SU-DHL-6 (cell line): Measurements from ENCODE around the gene MYO1D.

Experiments used
- H2AFZ ChIP-seq: fragments of 200-600 bp; sonication (generic); 2 replicates; pipeline ENCODE4 v1.6.1; 2014; ENCODE audit warnings: low read depth, mild to moderate bottlenecking, moderate library complexity, mixed read lengths, antibody characterized with exemption, low read length; ENCODE audit not compliant: severe bottlenecking
- H3F3A ChIP-seq: fragments of 200-600 bp; shearing (Covaris generic); 2 replicates; pipeline ENCODE4 v1.6.0; 2016; ENCODE audit warnings: antibody characterized with exemption, mild to moderate bottlenecking; ENCODE audit not compliant: insufficient read depth
- H3K27ac ChIP-seq: fragments of 200-600 bp; sonication (generic); 2 replicates; pipeline ENCODE4 v1.5.1; 2016; ENCODE audit warnings: low read depth, mild to moderate bottlenecking, low read length, moderate library complexity, mixed read lengths
- H3K27me3 ChIP-seq: fragments of 200-600 bp; sonication (generic), shearing (Covaris generic); 2 replicates; pipeline ENCODE4 v1.6.0; 2014; ENCODE audit warnings: mild to moderate bottlenecking, low read length
- H3K36me3 ChIP-seq: fragments of 200-600 bp; sonication (generic); 2 replicates; pipeline ENCODE4 v1.6.1; 2014; ENCODE audit warnings: mild to moderate bottlenecking, low read length, mixed read lengths
- H3K4me2 ChIP-seq: fragments of 300-600, 200-600 bp; shearing (Covaris generic), sonication (generic); 2 replicates; pipeline ENCODE4 v1.6.0; 2014; ENCODE audit warnings: low read length, low read depth, mild to moderate bottlenecking; ENCODE audit not compliant: poor library complexity, severe bottlenecking
- H3K4me3 ChIP-seq: fragments of 200-600 bp; sonication (generic); 2 replicates; pipeline ENCODE4 v1.5.1; 2014; ENCODE audit warnings: antibody characterized with exemption, low read length, mild to moderate bottlenecking, mixed read lengths; ENCODE audit not compliant: insufficient read depth, poor library complexity, severe bottlenecking
- H3K79me2 ChIP-seq: fragments of 200-600 bp; sonication (generic); 2 replicates; pipeline ENCODE4 v1.6.1; 2014; ENCODE audit warnings: mild to moderate bottlenecking, low read length, moderate library complexity; ENCODE audit not compliant: insufficient read depth
- H3K9ac ChIP-seq: fragments of 200-600 bp; sonication (generic); 2 replicates; pipeline ENCODE4 v1.7.0; 2014; ENCODE audit warnings: mild to moderate bottlenecking, low read length
- H3K9me2 ChIP-seq: fragments of 200-600 bp; sonication (generic); replicated peaks from 2 replicates; pipeline ENCODE4 v1.6.1; 2014; ENCODE audit warnings: low read length; ENCODE audit not compliant: insufficient read depth
- H3K9me3 ChIP-seq: fragments of 200-600 bp; sonication (generic); 2 replicates; pipeline ENCODE4 v1.6.1; 2014; ENCODE audit warnings: low read length, mixed read lengths; ENCODE audit not compliant: insufficient read depth
- H4K20me1 ChIP-seq: fragments of 200-600 bp; sonication (generic); 2 replicates; pipeline ENCODE4 v1.6.1; 2014; ENCODE audit warnings: low read depth, mild to moderate bottlenecking, antibody characterized with exemption, low read length, moderate library complexity, mixed read lengths
- CTCF ChIP-seq: fragments of 200-600 bp; sonication (generic); IDR thresholded peaks from one replicate; pipeline ENCODE4 v1.5.1; 2017; ENCODE audit warnings: antibody characterized with exemption, mild to moderate bottlenecking, low read length, moderate library complexity; ENCODE audit not compliant: insufficient read depth, poor library complexity, severe bottlenecking
- EZH2phosphoT487 ChIP-seq: fragments of 200-600 bp; sonication (generic), shearing (Covaris generic); conservative IDR thresholded peaks from 2 replicates; pipeline ENCODE4 v1.6.1; 2018; ENCODE audit warnings: mild to moderate bottlenecking, antibody characterized with exemption, low read length, moderate library complexity, mixed read lengths

Gene MYO1D

DNA sequence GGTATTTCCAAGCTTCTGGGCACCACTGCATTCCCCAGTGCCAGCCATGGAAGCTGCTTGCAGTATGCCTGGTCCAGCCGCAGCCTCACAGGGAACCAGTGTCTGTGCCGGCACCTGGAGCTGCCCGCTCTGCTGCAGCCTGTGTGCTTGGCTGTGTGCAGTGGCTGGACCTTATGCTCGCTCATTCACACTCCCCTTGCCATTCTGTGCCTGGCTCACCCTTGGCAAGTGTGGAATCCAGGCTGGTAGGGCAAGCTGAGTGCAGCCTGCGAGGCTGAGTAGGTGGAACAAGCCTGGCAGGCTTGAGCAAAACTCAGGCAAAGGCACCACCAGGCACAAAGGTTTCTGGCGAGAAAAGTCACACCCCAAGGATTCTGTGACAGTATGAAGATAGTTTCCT is 144.0 kb downstream of the MYO1D start:
- Histone ChIP-seq H4K20me1 (no peaks in the 10 kb centered on the region), H3K4me3 (no peak overlapping the region), H3K9me2 (no peaks in the 10 kb centered on the region), H3K9me3 (peaks cover 17% of the 10 kb centered on the region), H3K36me3 (no peaks in the 10 kb centered on the region), H3K4me2 (no peak overlapping the region), H3K27me3 (no peaks in the 10 kb centered on the region), H3K79me2 (no peaks in the 10 kb centered on the region), H3K27ac (no peak overlapping the region), H3K9ac (no peak overlapping the region), H3F3A (no peaks in the 10 kb centered on the region), H2AFZ (no peak overlapping the region)
- TF ChIP-seq CTCF (no peak), EZH2phosphoT487 (no peak)

DNA sequence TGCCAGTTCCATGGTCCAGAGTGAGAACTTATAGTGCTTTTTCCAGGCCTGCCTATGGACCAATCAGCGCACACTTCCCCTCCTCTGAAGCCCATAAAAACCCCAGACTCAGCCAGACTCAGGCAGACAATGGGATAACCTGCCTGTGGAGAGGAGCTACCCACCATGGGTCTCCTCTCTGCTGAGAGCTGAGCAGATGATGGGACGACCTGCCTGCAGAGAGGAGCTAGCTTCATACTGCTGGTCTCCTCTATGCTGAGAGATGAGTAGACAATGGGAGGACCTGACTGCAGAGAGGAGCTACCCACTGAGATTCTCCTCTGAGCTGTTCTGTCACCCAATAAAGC is 144.7 kb downstream of the MYO1D start:
- no peak for TF ChIP-seq CTCF
- no peak for TF ChIP-seq EZH2phosphoT487
- Histone ChIP-seq H3F3A (no peaks in the 10 kb centered on the region), H3K4me2 (no peak overlapping the region), H3K9me3 (peaks cover 17% of the 10 kb centered on the region), H3K9me2 (no peaks in the 10 kb centered on the region), H3K9ac (no peak overlapping the region), H3K27me3 (no peaks in the 10 kb centered on the region), H2AFZ (no peak overlapping the region), H3K36me3 (no peaks in the 10 kb centered on the region), H3K79me2 (no peaks in the 10 kb centered on the region), H3K4me3 (no peak overlapping the region), H4K20me1 (no peaks in the 10 kb centered on the region), H3K27ac (no peak overlapping the region)

DNA sequence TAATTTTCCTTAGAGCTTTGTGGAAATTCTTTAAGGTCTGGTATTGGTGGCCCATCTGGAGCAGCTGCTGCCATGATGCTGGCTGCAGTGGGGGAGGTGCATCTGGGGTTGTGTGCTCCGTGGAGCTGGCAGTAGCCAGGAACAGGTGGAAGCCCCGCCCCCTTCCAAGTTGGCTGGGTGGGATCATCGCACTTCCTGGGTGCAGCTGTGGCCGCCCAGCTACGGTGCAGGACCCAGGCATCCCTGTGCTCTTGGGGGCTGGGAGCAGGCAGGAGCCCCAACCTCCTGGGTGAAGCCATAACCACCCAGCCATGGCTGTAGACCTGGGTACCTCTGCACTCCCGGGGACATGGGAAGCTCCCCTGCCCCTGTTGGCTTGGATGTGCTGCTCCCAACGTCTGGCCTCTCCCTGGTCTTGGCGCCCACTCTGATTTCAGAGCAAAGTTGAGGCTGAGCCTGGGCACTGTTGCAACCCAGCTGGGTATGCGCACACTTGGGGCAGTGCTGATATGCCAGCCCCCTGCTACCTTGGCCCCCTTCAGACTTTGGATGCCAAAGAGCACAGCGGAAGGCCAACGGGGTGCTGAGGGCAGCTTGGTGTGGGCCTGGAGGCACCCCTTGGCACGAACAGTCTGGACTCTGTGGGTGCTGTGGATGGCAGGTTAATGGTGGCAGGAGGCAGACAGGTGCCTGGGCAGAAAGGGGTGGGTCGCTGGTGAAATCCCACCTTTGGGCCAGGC is 145.2 kb downstream of the MYO1D start:
- no peaks in the 10 kb centered on the region for H4K20me1 ChIP-seq
- H3K79me2 ChIP-seq: no peaks in the 10 kb centered on the region
- H3K27ac ChIP-seq: no peak overlapping the region
- no peak overlapping the region for H2AFZ ChIP-seq
- H3K4me2 ChIP-seq: no peak overlapping the region
- TF ChIP-seq CTCF: no peak
- TF ChIP-seq EZH2phosphoT487: no peak
- no peak overlapping the region for H3K9ac ChIP-seq
- no peaks in the 10 kb centered on the region for H3K36me3 ChIP-seq
- no peaks in the 10 kb centered on the region for H3K27me3 ChIP-seq
- H3K9me3 ChIP-seq: peaks cover 17% of the 10 kb centered on the region
- no peaks in the 10 kb centered on the region for H3F3A ChIP-seq
- no peaks in the 10 kb centered on the region for H3K9me2 ChIP-seq
- H3K4me3 ChIP-seq: no peak overlapping the region
